Thymus (tissue), 11 donors: ENCODE data around the gene MRPS34. TPM values are rescaled to one million over a fixed set of nuclear protein-coding genes. Genes with fewer than 3 reads are reported as not detected.

Experiments
- DNase-seq, 9 donors: peaks; one replicate each; pipeline ENCODE4 v3.0.0-alpha.2; 2013; ENCODE audit warnings: low spot score in 9 of 9, low read depth in 6 of 9, missing footprints in 1 of 9
- H3K27ac ChIP-seq, 2 donors: one replicate each; pipeline ENCODE4 v1.5.1; 2013; ENCODE audit warnings: control low read depth in 1 of 2, low read depth in 1 of 2, low read length in 1 of 2, mild to moderate bottlenecking in 1 of 2, moderate library complexity in 1 of 2
- H3K27me3 ChIP-seq, 2 donors: one replicate each; pipeline ENCODE4 v1.5.1; 2013; ENCODE audit warnings: low read length in 1 of 2; ENCODE audit not compliant: control insufficient read depth in 2 of 2, insufficient read depth in 1 of 2
- H3K36me3 ChIP-seq, 2 donors: one replicate each; pipeline ENCODE4 v1.5.1; 2013; ENCODE audit warnings: low read length in 1 of 2, mild to moderate bottlenecking in 1 of 2, moderate library complexity in 1 of 2; ENCODE audit not compliant: control insufficient read depth in 2 of 2, insufficient read depth in 2 of 2
- H3K4me1 ChIP-seq, 2 donors: one replicate each; pipeline ENCODE4 v1.5.1; 2013; ENCODE audit warnings: low read length in 2 of 2; ENCODE audit not compliant: control insufficient read depth in 2 of 2, insufficient read depth in 2 of 2
- H3K4me3 ChIP-seq, 2 donors: one replicate each; pipeline ENCODE4 v1.5.1; 2013; ENCODE audit warnings: low read length in 2 of 2, control low read depth in 1 of 2, mild to moderate bottlenecking in 1 of 2
- H3K9me3 ChIP-seq, 2 donors: one replicate each; pipeline ENCODE4 v1.5.1; 2013; ENCODE audit warnings: low read length in 1 of 2, mild to moderate bottlenecking in 1 of 2; ENCODE audit not compliant: control insufficient read depth in 2 of 2, insufficient read depth in 1 of 2
- WGBS: extraction: QIAGEN DNeasy Blood & Tissue Kit; methylation state at CpG from one replicate; pipeline ENCODE4 v1.1.7; 2013; 5-methylcytosine and 5-hydroxymethylcytosine counted together
- polyA plus RNA-seq: library from polyadenylated mRNA; stranded (reverse); fragments of 200-250 nt; gene quantifications from one replicate; pipeline ENCODE4 v1.2.3, GENCODE V29; 2013
- total RNA-seq: library from RNA; stranded (reverse); fragments of 120-200 nt; gene quantifications from one replicate; pipeline ENCODE4 v1.2.4, GENCODE V29; 2013
- donor health status: healthy.

The MRPS34 gene
- total and polyA plus RNA-seq, 2 donors, result 101 to 103 TPM

DNA sequence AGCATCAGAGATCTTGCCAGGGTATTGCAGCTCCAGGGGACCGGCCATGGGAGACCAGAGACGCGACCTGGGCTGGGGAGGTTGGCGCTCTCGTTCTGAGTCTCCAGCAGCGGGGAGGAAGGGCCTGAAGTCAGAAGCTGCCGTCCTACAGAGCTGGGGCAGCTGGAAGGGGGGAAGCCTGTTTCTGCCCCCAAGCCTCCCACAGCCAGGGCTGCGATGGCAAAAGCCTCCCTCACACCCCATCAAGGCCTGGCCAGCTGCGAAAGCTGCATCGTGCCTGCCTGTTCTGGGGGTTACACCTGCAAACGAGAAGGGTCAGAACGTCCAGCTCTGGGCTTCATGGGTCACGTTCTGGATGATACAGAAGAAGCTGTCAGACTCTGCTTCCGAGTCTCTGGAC is 40.9 kb downstream of the MRPS34 start:
- peaks cover 4 to 29% of the 10 kb centered on the region in 2 donors for H3K9me3 ChIP-seq
- DNase-seq, result no peak
- H3K27me3 ChIP-seq, result no peaks in the 10 kb centered on the region
- H3K4me3 ChIP-seq, result no peak overlapping the region
- no peaks in the 10 kb centered on the region for H3K4me1 ChIP-seq
- no peak overlapping the region for H3K27ac ChIP-seq
- WGBS, result 95% methylated on average over 14 of the region's 14 CpGs
- peaks cover 61 to 74% of the 10 kb centered on the region in 2 donors for H3K36me3 ChIP-seq

DNA sequence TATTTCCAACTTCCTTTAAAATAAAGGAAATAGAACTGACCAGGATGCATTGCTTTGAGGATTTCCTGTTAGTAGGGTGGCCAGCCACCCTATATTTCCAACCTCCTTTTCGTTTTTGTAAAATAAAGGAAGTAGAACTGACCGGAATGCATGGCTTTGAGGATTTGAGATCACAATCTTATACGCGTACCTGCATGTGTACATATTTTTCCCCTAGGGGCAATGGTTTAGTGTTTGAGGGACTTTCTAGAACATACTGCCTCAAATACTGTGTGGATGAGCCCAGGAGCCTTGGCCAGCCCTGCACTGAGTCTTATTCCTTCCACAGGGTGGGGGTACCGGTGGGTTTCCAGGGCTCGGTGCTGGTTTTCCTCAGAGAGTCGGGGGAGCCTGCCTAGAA is 41.3 kb downstream of the MRPS34 start:
- no peak for DNase-seq
- Histone ChIP-seq H3K9me3 (peaks cover 4 to 26% of the 10 kb centered on the region in 2 donors), H3K36me3 (peaks cover 62 to 79% of the 10 kb centered on the region in 2 donors), H3K4me3 (no peak overlapping the region), H3K27me3 (no peaks in the 10 kb centered on the region), H3K4me1 (no peaks in the 10 kb centered on the region), H3K27ac (no peak overlapping the region)
- WGBS, result 82% methylated on average over 7 of the region's 7 CpGs

DNA sequence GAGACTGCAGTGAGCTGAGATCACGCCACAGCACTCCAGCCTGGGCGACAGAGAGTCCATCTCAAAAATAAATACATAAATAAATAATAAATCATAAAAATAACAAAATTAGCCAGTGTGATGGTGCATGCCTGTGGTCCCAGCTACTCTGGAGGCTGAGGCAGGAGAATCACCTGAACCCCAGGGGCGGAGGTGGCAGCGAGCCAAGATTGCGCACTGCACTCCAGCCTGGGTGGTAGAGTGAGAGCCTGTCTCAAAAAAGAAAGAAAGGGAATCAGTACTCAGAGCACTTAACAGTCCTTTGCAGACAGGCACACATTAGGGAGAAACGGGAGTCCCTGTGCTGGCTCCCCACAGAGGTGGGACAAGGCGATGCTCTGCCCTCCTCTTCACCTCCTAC is 41.9 kb downstream of the MRPS34 start:
- whole genome bisulfite sequencing, result over 99% methylated on average over 7 of the region's 7 CpGs
- H3K27me3 ChIP-seq, result no peaks in the 10 kb centered on the region
- H3K36me3 ChIP-seq, result peaks cover 67 to 84% of the 10 kb centered on the region in 2 donors
- H3K27ac ChIP-seq, result no peak overlapping the region
- no peak overlapping the region for H3K4me3 ChIP-seq
- no peak for DNase-seq
- H3K4me1 ChIP-seq, result no peaks in the 10 kb centered on the region
- peaks cover 4 to 22% of the 10 kb centered on the region in 2 donors for H3K9me3 ChIP-seq

DNA sequence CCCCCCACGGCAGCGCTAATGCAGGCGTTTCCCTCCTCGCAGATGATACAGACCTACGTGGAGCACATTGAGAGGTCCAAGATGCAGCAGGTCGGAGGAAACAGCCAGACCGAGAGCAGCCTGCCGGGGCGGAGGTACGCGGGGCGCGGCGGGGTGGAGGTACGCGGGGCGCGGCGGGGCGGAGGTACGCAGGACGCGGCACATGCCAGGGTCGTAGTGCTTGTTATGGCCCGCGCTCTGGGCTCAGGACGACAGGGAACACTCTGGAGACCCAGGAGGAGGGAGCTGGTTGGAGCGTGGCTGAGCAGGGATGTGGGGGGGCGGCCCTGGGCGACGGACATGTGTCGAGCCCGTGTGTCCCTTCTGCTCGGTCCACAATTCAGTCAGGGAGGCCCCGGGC is 43.5 kb downstream of the MRPS34 start:
- H3K4me3 ChIP-seq, result no peak overlapping the region
- no peak overlapping the region for H3K27ac ChIP-seq
- DNase-seq, result no peak
- H3K9me3 ChIP-seq, result peaks cover 0 to 7% of the 10 kb centered on the region in 2 donors
- peaks cover 69 to 85% of the 10 kb centered on the region in 2 donors for H3K36me3 ChIP-seq
- no peaks in the 10 kb centered on the region for H3K27me3 ChIP-seq
- 98% methylated on average over 35 of the region's 35 CpGs for WGBS
- H3K4me1 ChIP-seq, result no peaks in the 10 kb centered on the region

DNA sequence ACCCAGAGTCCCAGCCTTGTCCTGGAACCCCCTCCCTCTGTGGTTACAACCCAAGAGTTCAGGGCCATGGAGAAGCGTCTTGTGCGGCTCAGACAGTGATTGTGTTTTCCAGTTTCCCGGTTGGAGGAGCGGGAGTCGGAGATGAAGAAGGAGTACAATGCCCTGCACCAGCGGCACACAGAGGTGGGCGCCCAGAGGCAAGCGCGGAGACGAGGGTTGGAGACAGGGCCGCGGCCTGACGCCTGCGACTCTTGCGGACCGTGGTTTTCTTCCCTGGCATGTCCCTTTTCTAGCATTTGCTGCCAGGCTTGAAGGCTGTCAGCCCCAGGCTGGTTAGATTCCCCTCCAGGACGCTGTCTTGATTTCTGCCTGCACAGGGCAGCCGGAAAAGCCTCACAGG is 43.9 kb downstream of the MRPS34 start:
- H3K27me3 ChIP-seq, result no peaks in the 10 kb centered on the region
- H3K4me3 ChIP-seq, result no peak overlapping the region
- peaks cover 0 to 7% of the 10 kb centered on the region in 2 donors for H3K9me3 ChIP-seq
- H3K27ac ChIP-seq, result no peak overlapping the region
- WGBS, result over 99% methylated on average over 18 of the region's 18 CpGs
- H3K36me3 ChIP-seq, result peaks cover 67 to 85% of the 10 kb centered on the region in 2 donors
- H3K4me1 ChIP-seq, result no peaks in the 10 kb centered on the region
- no peak for DNase-seq

DNA sequence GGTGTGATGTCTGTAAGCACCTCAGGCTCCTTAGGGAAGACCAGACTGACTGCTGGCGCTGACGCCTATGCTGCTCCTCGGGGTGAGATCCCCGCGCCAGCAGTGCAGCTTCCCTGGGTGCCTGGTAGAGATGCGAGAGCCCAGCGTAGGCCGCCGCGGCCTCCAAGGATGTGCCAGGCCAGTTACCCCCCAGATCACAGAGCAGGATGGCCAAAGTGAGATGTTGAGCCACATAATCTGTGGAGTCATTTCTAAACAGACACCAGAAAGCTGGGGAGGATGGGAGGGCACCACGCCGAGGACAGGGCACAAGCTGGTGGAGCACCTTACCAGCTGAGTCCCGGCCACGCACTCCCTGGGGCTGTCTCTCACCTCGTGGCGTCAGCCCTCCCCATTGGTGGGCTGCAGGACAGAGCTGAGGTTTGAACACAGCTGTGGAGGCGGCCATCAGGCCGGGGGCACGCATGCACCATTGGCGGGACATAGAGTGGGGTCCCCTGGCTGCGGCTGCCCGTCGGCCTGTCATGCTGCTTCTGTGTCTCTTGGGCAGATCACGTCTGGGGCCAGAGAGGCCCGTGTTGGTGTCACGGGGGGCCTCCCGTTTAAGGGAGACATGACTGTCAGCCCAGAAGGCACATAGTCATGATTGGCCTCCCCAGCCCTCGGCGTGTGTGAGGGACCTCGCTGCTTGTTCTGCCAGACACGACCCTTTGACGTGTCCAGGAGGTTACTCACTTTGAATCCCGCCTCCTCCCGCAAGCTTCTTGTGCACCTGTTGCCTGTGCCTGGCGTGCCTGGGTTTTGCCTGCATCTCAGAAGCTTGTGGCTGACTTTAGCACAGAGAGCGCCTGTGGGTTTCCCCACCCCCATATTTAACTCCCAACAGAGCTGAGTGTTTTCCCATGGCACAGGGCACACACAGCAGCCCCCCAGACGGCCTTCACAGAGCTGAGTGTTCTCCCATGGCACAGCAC is 45.0 kb downstream of the MRPS34 start:
- peaks cover 58 to 75% of the 10 kb centered on the region in 2 donors for H3K36me3 ChIP-seq
- peaks cover 0 to 7% of the 10 kb centered on the region in 2 donors for H3K9me3 ChIP-seq
- H3K4me1 ChIP-seq, result peaks cover 2 to 7% of the 10 kb centered on the region in 2 donors
- no peak for DNase-seq
- 88% methylated on average over 37 of the region's 37 CpGs for WGBS
- H3K27me3 ChIP-seq, result no peaks in the 10 kb centered on the region
- H3K4me3 ChIP-seq, result no peak overlapping the region
- no peak overlapping the region for H3K27ac ChIP-seq

DNA sequence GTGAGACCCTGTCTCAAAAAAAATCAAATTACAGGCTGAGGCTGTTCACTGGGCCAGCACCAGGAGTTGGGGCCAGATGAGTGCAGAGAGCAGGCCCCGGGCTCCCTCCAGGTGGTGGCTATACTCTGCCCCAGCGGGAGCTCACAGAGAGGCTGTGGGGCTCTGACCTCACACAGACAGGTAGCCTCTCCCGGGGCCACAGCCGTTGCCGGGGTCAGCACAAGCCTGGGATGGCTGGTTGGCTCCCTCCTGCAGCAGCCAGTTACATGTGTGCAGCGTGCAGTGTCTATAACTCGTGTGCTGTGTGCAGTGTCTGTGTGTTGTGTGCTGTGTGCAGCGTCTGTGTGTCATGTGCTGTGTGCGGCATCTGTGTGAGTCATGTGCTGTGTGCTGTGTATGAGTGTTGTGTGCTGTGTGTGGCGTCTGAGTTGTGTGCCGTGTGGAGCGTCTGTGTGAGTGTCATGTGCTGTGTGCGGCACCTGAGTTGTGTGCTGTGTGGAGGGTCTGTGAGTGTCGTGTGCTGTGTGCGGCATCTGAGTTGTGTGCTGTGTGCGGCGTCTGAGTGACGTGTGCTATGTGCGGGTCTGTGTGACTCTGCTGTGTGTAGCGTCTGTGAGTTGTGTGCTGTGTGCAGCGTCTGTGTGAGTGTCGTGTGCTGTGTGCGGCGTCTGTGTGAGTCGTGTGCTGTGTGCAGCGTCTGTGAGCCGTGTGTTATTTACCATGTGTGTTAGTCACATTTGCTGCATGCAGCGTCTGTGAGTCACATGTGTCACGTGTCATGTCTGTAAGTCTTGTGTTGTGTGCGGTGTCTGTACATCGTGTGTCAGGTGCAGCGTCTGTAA is 46.1 kb downstream of the MRPS34 start:
- Histone ChIP-seq H3K4me1 (peaks cover 8 to 13% of the 10 kb centered on the region in 2 donors), H3K27ac (no peak overlapping the region), H3K4me3 (no peak overlapping the region), H3K36me3 (peaks cover 49 to 64% of the 10 kb centered on the region in 2 donors), H3K27me3 (no peaks in the 10 kb centered on the region), H3K9me3 (peaks cover 0 to 7% of the 10 kb centered on the region in 2 donors)
- no peak for DNase-seq
- 97% methylated on average over 32 of the region's 32 CpGs for WGBS

DNA sequence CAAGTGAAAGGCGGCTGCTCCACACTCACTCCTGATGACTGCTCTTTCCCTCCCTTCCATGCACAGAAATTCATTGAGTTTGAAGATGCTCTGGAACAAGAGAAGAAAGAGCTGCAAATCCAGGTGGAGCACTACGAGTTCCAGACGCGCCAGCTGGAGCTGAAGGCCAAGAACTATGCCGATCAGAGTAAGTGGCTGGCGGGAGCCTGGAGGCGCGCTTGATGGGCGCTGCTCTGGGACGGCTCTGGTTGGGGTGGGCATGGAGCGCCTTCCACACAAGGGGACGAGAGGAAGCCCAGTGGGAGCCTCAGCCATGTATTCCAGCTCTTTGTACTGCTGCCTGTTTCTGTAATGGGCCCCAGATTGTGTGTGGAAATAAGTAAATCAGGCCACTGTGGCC is 48.4 kb downstream of the MRPS34 start:
- 92% methylated on average over 12 of the region's 12 CpGs for WGBS
- no peaks in the 10 kb centered on the region for H3K27me3 ChIP-seq
- no peak overlapping the region for H3K27ac ChIP-seq
- peaks cover 39 to 50% of the 10 kb centered on the region in 2 donors for H3K36me3 ChIP-seq
- H3K9me3 ChIP-seq, result peaks cover 0 to 7% of the 10 kb centered on the region in 2 donors
- no peak overlapping the region for H3K4me3 ChIP-seq
- peaks cover 8 to 15% of the 10 kb centered on the region in 2 donors for H3K4me1 ChIP-seq
- no peak for DNase-seq
